Mononuclear cell (primary cell): ENCODE results near the gene CD14. TPM values are rescaled to one million over a fixed set of nuclear protein-coding genes. Genes with fewer than 3 reads are reported as not detected.
"Not testable (repeated sequence)": the region's sequence is repeated elsewhere in the genome, so short reads cannot be mapped to it uniquely, and the experiment has no call there.

ENCODE experiments used
- H3K27me3 ChIP-seq: 2 replicates; pipeline ENCODE4 v1.6.0; 2011; ENCODE audit warnings: low read length, control low read depth; ENCODE audit not compliant: insufficient read depth
- H3K4me1 ChIP-seq: 2 replicates; pipeline ENCODE4 v1.5.1; 2011; ENCODE audit warnings: mild to moderate bottlenecking, low read length, control low read depth; ENCODE audit not compliant: insufficient read depth
- H3K4me3 ChIP-seq: 2 replicates; pipeline ENCODE4 v1.5.1; 2011; ENCODE audit warnings: mild to moderate bottlenecking, low read length, moderate library complexity
- H3K9me3 ChIP-seq: 2 replicates; pipeline ENCODE4 v1.5.1; 2011; ENCODE audit warnings: low read depth, mild to moderate bottlenecking, control low read depth, low read length
- total RNA-seq: library from RNA; depleted of rRNA; stranded (reverse); fragments of >200 nt; gene quantifications from one replicate; pipeline ENCODE4 v1.2.3, GENCODE V29; 2012

Gene CD14
- total RNA-seq, 1 donor = 138 TPM

- H3K4me3 ChIP-seq = no peak overlapping the region
- H3K27me3 ChIP-seq = no peaks in the 10 kb centered on the region
- H3K9me3 ChIP-seq = no peaks in the 10 kb centered on the region
- H3K4me1 ChIP-seq = peaks cover 42% of the 10 kb centered on the region
Measured at GRCh38 chr5:140642718-140643117, 9.7 kb upstream of the CD14 start.

- Histone ChIP-seq H3K4me1 (peaks cover 48% of the 10 kb centered on the region), H3K27me3 (no peaks in the 10 kb centered on the region), H3K4me3 (no peak overlapping the region), H3K9me3 (no peaks in the 10 kb centered on the region)
Measured at GRCh38 chr5:140641716-140642115, 8.7 kb upstream of the CD14 start.

- no peaks in the 10 kb centered on the region for H3K9me3 ChIP-seq
- no peaks in the 10 kb centered on the region for H3K27me3 ChIP-seq
- H3K4me3 ChIP-seq = peak within 1 kb of the TSS; percentile 67
- H3K4me1 ChIP-seq = peaks cover 48% of the 10 kb centered on the region
Measured at GRCh38 chr5:140639148-140639981, 6.4 kb upstream of the CD14 start, which contains the start of gene TMCO6. Gene TMCO6 (plus strand): TSS chr5:140639451. CDS start chr5:140639528, 77 bp downstream.

GRCh38 chr5:140638898-140639147 is 5.8 kb upstream of the CD14 start:
- peak overlapping the region; percentile 67 for H3K4me3 ChIP-seq
- H3K27me3 ChIP-seq, H3K9me3 ChIP-seq: not testable (repeated sequence)
- peaks cover 53% of the 10 kb centered on the region for H3K4me1 ChIP-seq

- Histone ChIP-seq H3K4me3 (no peak overlapping the region), H3K27me3 (no peaks in the 10 kb centered on the region), H3K4me1 (peaks cover 64% of the 10 kb centered on the region), H3K9me3 (no peaks in the 10 kb centered on the region)
Measured at GRCh38 chr5:140637371-140638100, 4.6 kb upstream of the CD14 start.

- Histone ChIP-seq H3K9me3 (no peaks in the 10 kb centered on the region), H3K4me1 (peaks cover 72% of the 10 kb centered on the region), H3K27me3 (peaks cover 3% of the 10 kb centered on the region), H3K4me3 (no peak overlapping the region)
Measured at GRCh38 chr5:140635291-140636257, 2.6 kb upstream of the CD14 start.

- Histone ChIP-seq H3K9me3 (no peaks in the 10 kb centered on the region), H3K4me3 (no peak overlapping the region), H3K27me3 (peaks cover 3% of the 10 kb centered on the region), H3K4me1 (peaks cover 68% of the 10 kb centered on the region)
Measured at GRCh38 chr5:140634103-140634502, 1.1 kb upstream of the CD14 start.

GRCh38 chr5:140633501-140633900 is 526 bp upstream of the CD14 start:
- Histone ChIP-seq H3K4me1 (peaks cover 69% of the 10 kb centered on the region), H3K27me3 (peaks cover 3% of the 10 kb centered on the region), H3K4me3 (peak overlapping the region; percentile 61), H3K9me3 (no peaks in the 10 kb centered on the region)

GRCh38 chr5:140632366-140633020 is 482 bp downstream of the CD14 start:
- Histone ChIP-seq H3K4me1 (peaks cover 63% of the 10 kb centered on the region), H3K4me3 (peak overlapping the region; percentile 61), H3K9me3 (no peaks in the 10 kb centered on the region), H3K27me3 (peaks cover 3% of the 10 kb centered on the region)

- H3K27me3 ChIP-seq = peaks cover 3% of the 10 kb centered on the region
- H3K9me3 ChIP-seq = no peaks in the 10 kb centered on the region
- H3K4me1 ChIP-seq = peaks cover 57% of the 10 kb centered on the region
- peak overlapping the region; percentile 61 for H3K4me3 ChIP-seq
Measured at GRCh38 chr5:140631831-140632365, 1.1 kb downstream of the CD14 start.

GRCh38 chr5:140631036-140631417 is 1.9 kb downstream of the CD14 start:
- Histone ChIP-seq H3K4me1 (peaks cover 54% of the 10 kb centered on the region), H3K27me3 (peaks cover 3% of the 10 kb centered on the region), H3K4me3 (peak overlapping the region; percentile 61), H3K9me3 (no peaks in the 10 kb centered on the region)

GRCh38 chr5:140630292-140631035 is 2.5 kb downstream of the CD14 start:
- Histone ChIP-seq H3K27me3 (peaks cover 3% of the 10 kb centered on the region), H3K4me1 (peaks cover 51% of the 10 kb centered on the region), H3K4me3 (peak overlapping the region; percentile 61), H3K9me3 (no peaks in the 10 kb centered on the region)

GRCh38 chr5:140628711-140629110 is 4.3 kb downstream of the CD14 start:
- no peaks in the 10 kb centered on the region for H3K9me3 ChIP-seq
- peaks cover 3% of the 10 kb centered on the region for H3K27me3 ChIP-seq
- H3K4me3 ChIP-seq = no peak overlapping the region
- H3K4me1 ChIP-seq = peaks cover 36% of the 10 kb centered on the region

- Histone ChIP-seq H3K9me3 (no peaks in the 10 kb centered on the region), H3K27me3 (peaks cover 3% of the 10 kb centered on the region), H3K4me3 (no peak overlapping the region), H3K4me1 (peaks cover 36% of the 10 kb centered on the region)
Measured at GRCh38 chr5:140627972-140628371, 5.0 kb downstream of the CD14 start.
